Glomerular endothelial cell (primary cell): Measurements from ENCODE around the gene RFTN1. TPM values are rescaled to one million over a fixed set of nuclear protein-coding genes. Genes with fewer than 3 reads are reported as not detected.

Source experiments
- DNase-seq: peaks from one replicate; pipeline ENCODE4 v3.0.0-alpha.2; 2011; ENCODE audit warnings: low read depth, low spot score; ENCODE audit errors: extremely low read depth
- total RNA-seq: library from RNA; depleted of rRNA; stranded (reverse); fragments of >200 nt; gene quantifications from 2 replicates; pipeline ENCODE4 v1.2.3, GENCODE V29; 2015

RFTN1 gene
- total RNA-seq, 1 donor from 2014 or later, result 78.3 TPM

- no peak for DNase-seq
Measured at GRCh38 chr3:16472593-16472992, 40.9 kb downstream of the RFTN1 start.

- DNase-seq, result no peak
Measured at GRCh38 chr3:16471897-16472296, 41.6 kb downstream of the RFTN1 start.

- DNase-seq, result no peak
Measured at GRCh38 chr3:16470590-16470989, 42.9 kb downstream of the RFTN1 start.

GRCh38 chr3:16468336-16469098, 45.0 kb downstream of the RFTN1 start:
- no peak for DNase-seq

GRCh38 chr3:16468002-16468335, 45.5 kb downstream of the RFTN1 start:
- no peak for DNase-seq

GRCh38 chr3:16467393-16467792, 46.1 kb downstream of the RFTN1 start:
- DNase-seq, result no peak

- no peak for DNase-seq
Measured at GRCh38 chr3:16466822-16467221, 46.7 kb downstream of the RFTN1 start.

GRCh38 chr3:16464511-16465148, 48.9 kb downstream of the RFTN1 start:
- DNase-seq, result no peak

- no peak for DNase-seq
Measured at GRCh38 chr3:16463914-16464313, 49.6 kb downstream of the RFTN1 start.

- no peak for DNase-seq
Measured at GRCh38 chr3:16463119-16463518, 50.4 kb downstream of the RFTN1 start.

GRCh38 chr3:16462679-16463078, 50.8 kb downstream of the RFTN1 start:
- DNase-seq, result no peak

GRCh38 chr3:16461463-16462245, 51.8 kb downstream of the RFTN1 start:
- no peak for DNase-seq

GRCh38 chr3:16460886-16461285, 52.6 kb downstream of the RFTN1 start:
- no peak for DNase-seq

GRCh38 chr3:16460273-16460672, 53.2 kb downstream of the RFTN1 start:
- DNase-seq, result no peak

GRCh38 chr3:16456784-16457415, 56.6 kb downstream of the RFTN1 start:
- DNase-seq, result no peak

GRCh38 chr3:16455966-16456365, 57.5 kb downstream of the RFTN1 start:
- DNase-seq, result no peak

GRCh38 chr3:16455001-16455400, 58.5 kb downstream of the RFTN1 start:
- no peak for DNase-seq

GRCh38 chr3:16452261-16452660, 61.2 kb downstream of the RFTN1 start:
- DNase-seq, result no peak

- no peak for DNase-seq
Measured at GRCh38 chr3:16449369-16449768, 64.1 kb downstream of the RFTN1 start.

- no peak for DNase-seq
Measured at GRCh38 chr3:16448639-16449070, 64.8 kb downstream of the RFTN1 start.

GRCh38 chr3:16447135-16447534, 66.4 kb downstream of the RFTN1 start:
- DNase-seq, result no peak
